K562 (cell line): Measurements from ENCODE around the gene COA7. TPM values are rescaled to one million over a fixed set of nuclear protein-coding genes. Genes with fewer than 3 reads are reported as not detected.

Experiments
- polyA plus RNA-seq, 8 experiments: library from polyadenylated mRNA; depleted of rRNA in 4 of 8; stranded (reverse) in 5 of 8; unstranded in 3 of 8; fragments of >200 nt; fragmentation: Nextera tagmentation in 2 of 8; fragmentation: Illumina TruSeq in 1 of 8; extraction: Ambion mirVana in 2 of 8; extraction: Trizol in 1 of 8; gene quantifications; 2 replicates each; pipeline versions ENCODE4 v1.2.1 to v1.2.3, GENCODE V29; 2011 to 2014; ENCODE audit warnings: inconsistent platforms in 1 of 8, missing spikeins in 1 of 8
- small RNA-seq: library from RNA; depleted of rRNA; stranded (forward); fragments of <200 nt; gene quantifications from one replicate; pipeline ENCODE3, GENCODE V24; 2014
- total RNA-seq, 7 experiments: library from RNA; depleted of rRNA in 6 of 7; stranded (reverse); fragments of >200 nt in 6 of 7; fragmentation: Illumina TruSeq in 2 of 7; extraction: Trizol in 2 of 7; gene quantifications; 2 replicates each; pipeline versions ENCODE4 v1.2.1 to v1.2.3, GENCODE V29; 2011 to 2021; ENCODE audit warnings: low replicate concordance in 1 of 7

The COA7 gene
- total and polyA plus RNA-seq, 9 of the 15 experiments (the other 6 are each of a cell fraction or from before 2014, with no cell fraction given), result 19.4 to 82.8 (median 51.0) TPM

Small RNA genes within 50 kb of the gene (small RNA-seq; reads per million reads assigned to genes)
- not detected for gene RN7SL62P

Other genes starting within 250 kb of the COA7 start
- 35.5 and 55.5 TPM in 2 replicates for gene TUT4, start 145.3 kb downstream of the COA7 start, total RNA-seq (2014; rRNA removed)
- 41.9 and 44.2 TPM in 2 replicates for gene TUT4, start 145.3 kb downstream of the COA7 start, total RNA-seq (2014; rRNA removed; fragmentation: Illumina TruSeq; extraction: Trizol)
- 36.7 and 37.2 TPM in 2 replicates for gene TUT4, start 145.3 kb downstream of the COA7 start, total RNA-seq (2015; rRNA removed; fragmentation: Illumina TruSeq; extraction: Trizol)
- 38.7 and 39.3 TPM in 2 replicates for gene TUT4, start 145.3 kb downstream of the COA7 start, total RNA-seq (2021)
- 24.6 and 52.8 TPM in 2 replicates for gene TUT4, start 145.3 kb downstream of the COA7 start, polyA plus RNA-seq (2011; rRNA removed)
- 49.3 and 53.5 TPM in 2 replicates for gene TUT4, start 145.3 kb downstream of the COA7 start, polyA plus RNA-seq (2014; fragmentation: Illumina TruSeq; extraction: Trizol)
- 10 to 100 TPM; 15.8 to 21.3 TPM for gene TUT4, start 145.3 kb downstream of the COA7 start, polyA plus RNA-seq (2014; fragmentation: Nextera tagmentation; extraction: Ambion mirVana)
- 40.8 and 42.4 TPM in 2 replicates for gene TUT4, start 145.3 kb downstream of the COA7 start, polyA plus RNA-seq (2014; rRNA removed)
- not detected in 2 replicates for gene GPX7, start 96.0 kb downstream of the COA7 start, total RNA-seq (2014; rRNA removed)
- gene GPX7, start 96.0 kb downstream of the COA7 start, total RNA-seq (2014; rRNA removed; fragmentation: Illumina TruSeq; extraction: Trizol), result not detected in 2 replicates
- not detected in 2 replicates for gene GPX7, start 96.0 kb downstream of the COA7 start, total RNA-seq (2015; rRNA removed; fragmentation: Illumina TruSeq; extraction: Trizol)
- gene GPX7, start 96.0 kb downstream of the COA7 start, total RNA-seq (2021), result not detected in 2 replicates
- gene GPX7, start 96.0 kb downstream of the COA7 start, polyA plus RNA-seq (2011; rRNA removed), result 0.07 TPM in 1 of 2 replicates, not detected in the other
- gene GPX7, start 96.0 kb downstream of the COA7 start, polyA plus RNA-seq (2014; fragmentation: Illumina TruSeq; extraction: Trizol), result not detected in 2 replicates
- gene GPX7, start 96.0 kb downstream of the COA7 start, polyA plus RNA-seq (2014; fragmentation: Nextera tagmentation; extraction: Ambion mirVana), result under 1 TPM in 1 of 2 experiments, not detected in 1; 0.08 TPM
- gene GPX7, start 96.0 kb downstream of the COA7 start, polyA plus RNA-seq (2014; rRNA removed), result not detected in 2 replicates
- not detected in 2 replicates for gene SHISAL2A, start 65.2 kb downstream of the COA7 start, total RNA-seq (2014; rRNA removed)
- gene SHISAL2A, start 65.2 kb downstream of the COA7 start, total RNA-seq (2014; rRNA removed; fragmentation: Illumina TruSeq; extraction: Trizol), result not detected in 2 replicates
- not detected in 2 replicates for gene SHISAL2A, start 65.2 kb downstream of the COA7 start, total RNA-seq (2015; rRNA removed; fragmentation: Illumina TruSeq; extraction: Trizol)
- gene SHISAL2A, start 65.2 kb downstream of the COA7 start, total RNA-seq (2021), result 0.11 TPM in 1 of 2 replicates, not detected in the other
- not detected in 2 replicates for gene SHISAL2A, start 65.2 kb downstream of the COA7 start, polyA plus RNA-seq (2011; rRNA removed)
- gene SHISAL2A, start 65.2 kb downstream of the COA7 start, polyA plus RNA-seq (2014; fragmentation: Illumina TruSeq; extraction: Trizol), result not detected in 2 replicates
- not detected for gene SHISAL2A, start 65.2 kb downstream of the COA7 start, polyA plus RNA-seq (2014; fragmentation: Nextera tagmentation; extraction: Ambion mirVana)
- not detected in 2 replicates for gene SHISAL2A, start 65.2 kb downstream of the COA7 start, polyA plus RNA-seq (2014; rRNA removed)
- 12.2 and 15.7 TPM in 2 replicates for gene ZYG11B, start 28.1 kb upstream of the COA7 start, total RNA-seq (2014; rRNA removed)
- 22.2 and 24.5 TPM in 2 replicates for gene ZYG11B, start 28.1 kb upstream of the COA7 start, total RNA-seq (2014; rRNA removed; fragmentation: Illumina TruSeq; extraction: Trizol)
- gene ZYG11B, start 28.1 kb upstream of the COA7 start, total RNA-seq (2015; rRNA removed; fragmentation: Illumina TruSeq; extraction: Trizol), result 18.7 and 21.0 TPM in 2 replicates
- 19.7 and 20.4 TPM in 2 replicates for gene ZYG11B, start 28.1 kb upstream of the COA7 start, total RNA-seq (2021)
- gene ZYG11B, start 28.1 kb upstream of the COA7 start, polyA plus RNA-seq (2011; rRNA removed), result 18.1 and 18.4 TPM in 2 replicates
- gene ZYG11B, start 28.1 kb upstream of the COA7 start, polyA plus RNA-seq (2014; fragmentation: Illumina TruSeq; extraction: Trizol), result 8.5 and 9.2 TPM in 2 replicates
- 1 to 10 TPM; 4.9 to 6.1 TPM for gene ZYG11B, start 28.1 kb upstream of the COA7 start, polyA plus RNA-seq (2014; fragmentation: Nextera tagmentation; extraction: Ambion mirVana)
- 7.9 and 8.8 TPM in 2 replicates for gene ZYG11B, start 28.1 kb upstream of the COA7 start, polyA plus RNA-seq (2014; rRNA removed)
- gene ZYG11A, start 144.4 kb upstream of the COA7 start, total RNA-seq (2014; rRNA removed), result 11.9 and 15.1 TPM in 2 replicates
- 21.9 and 23.8 TPM in 2 replicates for gene ZYG11A, start 144.4 kb upstream of the COA7 start, total RNA-seq (2014; rRNA removed; fragmentation: Illumina TruSeq; extraction: Trizol)
- gene ZYG11A, start 144.4 kb upstream of the COA7 start, total RNA-seq (2015; rRNA removed; fragmentation: Illumina TruSeq; extraction: Trizol), result 19.4 and 20.0 TPM in 2 replicates
- 18.7 and 19.6 TPM in 2 replicates for gene ZYG11A, start 144.4 kb upstream of the COA7 start, total RNA-seq (2021)
- 16.0 and 17.5 TPM in 2 replicates for gene ZYG11A, start 144.4 kb upstream of the COA7 start, polyA plus RNA-seq (2011; rRNA removed)
- gene ZYG11A, start 144.4 kb upstream of the COA7 start, polyA plus RNA-seq (2014; fragmentation: Illumina TruSeq; extraction: Trizol), result 12.2 and 13.5 TPM in 2 replicates
- 1 to 10 TPM; 4.5 to 4.6 TPM for gene ZYG11A, start 144.4 kb upstream of the COA7 start, polyA plus RNA-seq (2014; fragmentation: Nextera tagmentation; extraction: Ambion mirVana)
- 13.9 and 14.0 TPM in 2 replicates for gene ZYG11A, start 144.4 kb upstream of the COA7 start, polyA plus RNA-seq (2014; rRNA removed)
- not detected in 2 replicates for gene ECHDC2, start 223.4 kb upstream of the COA7 start, total RNA-seq (2014; rRNA removed)
- 0.38 TPM in 1 of 2 replicates, not detected in the other for gene ECHDC2, start 223.4 kb upstream of the COA7 start, total RNA-seq (2014; rRNA removed; fragmentation: Illumina TruSeq; extraction: Trizol)
- gene ECHDC2, start 223.4 kb upstream of the COA7 start, total RNA-seq (2015; rRNA removed; fragmentation: Illumina TruSeq; extraction: Trizol), result 0.26 and 0.29 TPM in 2 replicates
- gene ECHDC2, start 223.4 kb upstream of the COA7 start, total RNA-seq (2021), result 0.69 and 1.5 TPM in 2 replicates
- gene ECHDC2, start 223.4 kb upstream of the COA7 start, polyA plus RNA-seq (2011; rRNA removed), result 0.38 and 0.74 TPM in 2 replicates
- gene ECHDC2, start 223.4 kb upstream of the COA7 start, polyA plus RNA-seq (2014; fragmentation: Illumina TruSeq; extraction: Trizol), result 0.17 TPM in 1 of 2 replicates, not detected in the other
- 1 to 10 TPM; 2.0 to 2.6 TPM for gene ECHDC2, start 223.4 kb upstream of the COA7 start, polyA plus RNA-seq (2014; fragmentation: Nextera tagmentation; extraction: Ambion mirVana)
- 0.12 and 1.3 TPM in 2 replicates for gene ECHDC2, start 223.4 kb upstream of the COA7 start, polyA plus RNA-seq (2014; rRNA removed)
- 57.7 and 63.8 TPM in 2 replicates for gene SCP2, start 228.9 kb upstream of the COA7 start, total RNA-seq (2014; rRNA removed)
- 135 and 151 TPM in 2 replicates for gene SCP2, start 228.9 kb upstream of the COA7 start, total RNA-seq (2014; rRNA removed; fragmentation: Illumina TruSeq; extraction: Trizol)
- 110 and 116 TPM in 2 replicates for gene SCP2, start 228.9 kb upstream of the COA7 start, total RNA-seq (2015; rRNA removed; fragmentation: Illumina TruSeq; extraction: Trizol)
- 71.0 and 73.6 TPM in 2 replicates for gene SCP2, start 228.9 kb upstream of the COA7 start, total RNA-seq (2021)
- gene SCP2, start 228.9 kb upstream of the COA7 start, polyA plus RNA-seq (2011; rRNA removed), result 76.7 and 84.5 TPM in 2 replicates
- 101 and 106 TPM in 2 replicates for gene SCP2, start 228.9 kb upstream of the COA7 start, polyA plus RNA-seq (2014; fragmentation: Illumina TruSeq; extraction: Trizol)
- 100 to 1,000 TPM; 197 to 258 TPM for gene SCP2, start 228.9 kb upstream of the COA7 start, polyA plus RNA-seq (2014; fragmentation: Nextera tagmentation; extraction: Ambion mirVana)
- gene SCP2, start 228.9 kb upstream of the COA7 start, polyA plus RNA-seq (2014; rRNA removed), result 78.7 and 81.8 TPM in 2 replicates